ENCODE measurements around the gene GPR26. TPM values are rescaled to one million over a fixed set of nuclear protein-coding genes. Genes with fewer than 3 reads are reported as not detected.
A peak's percentile ranks its signal among the peaks of the same experiment; 100 is the strongest.

Gene GPR26
- total RNA-seq, 2 donors from 2014 or later, result not detected

DNA sequence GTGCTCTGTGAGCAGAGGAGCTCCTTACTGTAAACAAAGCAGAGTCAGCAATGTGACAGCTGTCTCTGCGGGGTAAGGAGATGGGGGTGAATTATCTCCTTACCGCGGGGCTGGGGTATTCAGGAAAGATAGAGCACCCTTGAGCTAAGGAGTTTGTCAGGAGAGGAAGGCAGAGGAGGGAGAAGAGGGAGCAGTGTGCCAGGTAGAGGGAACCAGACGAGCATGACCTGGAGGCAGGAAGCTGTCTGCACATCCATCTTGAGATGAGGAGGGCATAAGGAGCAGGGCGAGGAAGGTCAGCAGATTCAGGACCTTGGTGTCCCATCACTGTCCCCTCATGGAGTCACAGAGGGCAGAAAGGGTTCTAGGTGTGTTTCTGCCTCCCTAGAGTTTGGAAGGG is 32.5 kb upstream of the GPR26 start:
- H3K36me3 Mint-ChIP-seq (ENCODE audit: low read depth), result no peaks in the 10 kb centered on the region
- no peak overlapping the region for H3K4me3 Mint-ChIP-seq
- peaks cover 2% of the 10 kb centered on the region for H3K9me3 Mint-ChIP-seq
- H3K4me1 ChIP-seq (ENCODE audit: control insufficient read depth, insufficient read depth, low read length), result no peaks in the 10 kb centered on the region
- peaks cover 17% of the 10 kb centered on the region for H3K27me3 Mint-ChIP-seq (ENCODE audit: insufficient read depth)
- no peaks in the 10 kb centered on the region for H3K36me3 ChIP-seq (ENCODE audit: control insufficient read depth, insufficient read depth, low read length)
- H3K4me1 Mint-ChIP-seq, result no peaks in the 10 kb centered on the region
- no peaks in the 10 kb centered on the region for H3K9me3 ChIP-seq (ENCODE audit: control insufficient read depth, low read length)
- H3K9ac ChIP-seq (ENCODE audit: extremely low read depth, low read length, poor library complexity, severe bottlenecking), result no peak overlapping the region
- DNase-seq, result no peak
- TF ChIP-seq, protein P1, sequence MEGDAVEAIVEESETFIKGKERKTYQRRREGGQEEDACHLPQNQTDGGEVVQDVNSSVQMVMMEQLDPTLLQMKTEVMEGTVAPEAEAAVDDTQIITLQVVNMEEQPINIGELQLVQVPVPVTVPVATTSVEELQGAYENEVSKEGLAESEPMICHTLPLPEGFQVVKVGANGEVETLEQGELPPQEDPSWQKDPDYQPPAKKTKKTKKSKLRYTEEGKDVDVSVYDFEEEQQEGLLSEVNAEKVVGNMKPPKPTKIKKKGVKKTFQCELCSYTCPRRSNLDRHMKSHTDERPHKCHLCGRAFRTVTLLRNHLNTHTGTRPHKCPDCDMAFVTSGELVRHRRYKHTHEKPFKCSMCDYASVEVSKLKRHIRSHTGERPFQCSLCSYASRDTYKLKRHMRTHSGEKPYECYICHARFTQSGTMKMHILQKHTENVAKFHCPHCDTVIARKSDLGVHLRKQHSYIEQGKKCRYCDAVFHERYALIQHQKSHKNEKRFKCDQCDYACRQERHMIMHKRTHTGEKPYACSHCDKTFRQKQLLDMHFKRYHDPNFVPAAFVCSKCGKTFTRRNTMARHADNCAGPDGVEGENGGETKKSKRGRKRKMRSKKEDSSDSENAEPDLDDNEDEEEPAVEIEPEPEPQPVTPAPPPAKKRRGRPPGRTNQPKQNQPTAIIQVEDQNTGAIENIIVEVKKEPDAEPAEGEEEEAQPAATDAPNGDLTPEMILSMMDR (conservative IDR thresholded peaks at IDR 0.05), result no peak
- no peak overlapping the region for H3K27ac Mint-ChIP-seq
- H3K27ac ChIP-seq (ENCODE audit: low read depth, low read length), result no peak overlapping the region
- 84 to 87% methylated on average over 3 to 5 of the region's 5 CpGs for WGBS, 2 experiments (ENCODE audit: insufficient coverage in 1 of 2, insufficient read length in 1 of 2)
- no peaks in the 10 kb centered on the region for H3K27me3 ChIP-seq (ENCODE audit: control insufficient read depth, insufficient read depth, low read length, poor library complexity, severe bottlenecking)
- H3K4me3 ChIP-seq (ENCODE audit: low read length), result no peak overlapping the region

DNA sequence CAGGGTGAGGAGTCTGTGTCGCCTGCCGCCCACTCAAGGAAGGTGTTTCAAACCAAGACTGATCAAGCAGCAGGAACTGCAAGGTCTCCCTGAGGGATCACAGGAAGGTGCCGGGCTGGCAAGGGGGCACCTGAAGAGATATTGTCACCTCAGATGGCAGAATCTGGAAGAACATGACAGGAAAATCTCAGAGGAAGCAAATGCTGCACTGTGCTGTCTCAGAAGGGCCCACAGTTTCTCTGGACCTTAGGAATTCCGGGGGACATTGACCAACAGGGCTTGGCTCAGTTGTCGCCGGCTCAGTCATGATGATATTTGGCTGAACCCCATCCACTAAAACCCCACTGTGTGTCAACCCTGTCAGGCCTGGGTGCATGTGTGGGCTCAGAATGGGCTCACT is 31.9 kb upstream of the GPR26 start:
- no peaks in the 10 kb centered on the region for H3K27me3 ChIP-seq (ENCODE audit: control insufficient read depth, insufficient read depth, low read length, poor library complexity, severe bottlenecking)
- TF ChIP-seq, protein P1 (conservative IDR thresholded peaks at IDR 0.05), result no peak
- H3K27ac Mint-ChIP-seq, result no peak overlapping the region
- DNase-seq, result peak; percentile 29
- 91 to 92% methylated on average over 4 to 6 of the region's 6 CpGs for WGBS, 2 experiments (ENCODE audit: insufficient coverage in 1 of 2, insufficient read length in 1 of 2)
- H3K27me3 Mint-ChIP-seq (ENCODE audit: insufficient read depth), result peaks cover 17% of the 10 kb centered on the region
- no peak overlapping the region for H3K4me3 ChIP-seq (ENCODE audit: low read length)
- peaks cover 2% of the 10 kb centered on the region for H3K9me3 Mint-ChIP-seq
- no peak overlapping the region for H3K4me3 Mint-ChIP-seq
- H3K36me3 Mint-ChIP-seq (ENCODE audit: low read depth), result no peaks in the 10 kb centered on the region
- H3K9ac ChIP-seq (ENCODE audit: extremely low read depth, low read length, poor library complexity, severe bottlenecking), result no peak overlapping the region
- H3K27ac ChIP-seq (ENCODE audit: low read depth, low read length), result no peak overlapping the region
- no peaks in the 10 kb centered on the region for H3K36me3 ChIP-seq (ENCODE audit: control insufficient read depth, insufficient read depth, low read length)
- no peaks in the 10 kb centered on the region for H3K4me1 ChIP-seq (ENCODE audit: control insufficient read depth, insufficient read depth, low read length)
- no peaks in the 10 kb centered on the region for H3K9me3 ChIP-seq (ENCODE audit: control insufficient read depth, low read length)
- no peaks in the 10 kb centered on the region for H3K4me1 Mint-ChIP-seq

DNA sequence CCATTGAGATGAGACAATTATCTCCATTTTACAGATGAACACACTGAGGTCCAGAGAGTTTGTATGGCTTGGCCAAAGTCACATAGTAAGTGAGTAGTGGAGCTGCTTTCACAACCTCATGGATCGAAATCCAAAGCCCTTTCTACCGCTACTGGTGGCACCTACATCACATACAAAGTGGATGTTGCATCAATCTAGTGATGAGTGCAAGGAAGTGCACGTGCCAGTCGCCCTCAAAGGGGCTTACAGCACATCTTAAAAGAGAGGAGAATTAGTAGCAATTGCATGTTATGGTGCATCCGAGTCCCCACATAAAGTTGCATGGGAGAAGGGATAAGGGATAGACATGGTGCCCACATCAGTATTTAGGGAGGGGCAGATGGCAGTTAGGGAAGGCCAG is 31.0 kb upstream of the GPR26 start:
- Mint-ChIP-seq H3K27ac (no peak overlapping the region), H3K4me3 (no peak overlapping the region), H3K4me1 (peaks cover under 1% of the 10 kb centered on the region), H3K36me3 (ENCODE audit: low read depth) (no peaks in the 10 kb centered on the region), H3K27me3 (ENCODE audit: insufficient read depth) (peaks cover 17% of the 10 kb centered on the region), H3K9me3 (peaks cover 2% of the 10 kb centered on the region)
- DNase-seq, result no peak
- TF ChIP-seq, protein P1 (conservative IDR thresholded peaks at IDR 0.05), result no peak
- H3K36me3 ChIP-seq (ENCODE audit: control insufficient read depth, insufficient read depth, low read length), result no peaks in the 10 kb centered on the region
- H3K4me1 ChIP-seq (ENCODE audit: control insufficient read depth, insufficient read depth, low read length), result no peaks in the 10 kb centered on the region
- H3K9me3 ChIP-seq (ENCODE audit: control insufficient read depth, low read length), result no peaks in the 10 kb centered on the region
- 91% methylated on average over 3 to 5 of the region's 5 CpGs for WGBS, 2 experiments (ENCODE audit: insufficient coverage in 1 of 2, insufficient read length in 1 of 2)
- H3K9ac ChIP-seq (ENCODE audit: extremely low read depth, low read length, poor library complexity, severe bottlenecking), result no peak overlapping the region
- H3K4me3 ChIP-seq (ENCODE audit: low read length), result no peak overlapping the region
- no peak overlapping the region for H3K27ac ChIP-seq (ENCODE audit: low read depth, low read length)
- H3K27me3 ChIP-seq (ENCODE audit: control insufficient read depth, insufficient read depth, low read length, poor library complexity, severe bottlenecking), result no peaks in the 10 kb centered on the region

All from endodermal cell (in vitro differentiated cells).